Activated CD4-positive, alpha-beta T cell treated with anti-CD3 and anti-CD28 coated beads, Interleukin-2, amount 50 U/mL, for 16 hours (primary cell): ENCODE data around the gene TCF7.

ENCODE experiments used
- DNase-seq: peaks from one replicate; pipeline ENCODE4 v3.0.0-alpha.2; 2020

Gene TCF7

GRCh38 chr5:134114886-134115805, 665 bp downstream of the TCF7 start:
- no peak for DNase-seq

GRCh38 chr5:134115806-134116175, 1.3 kb downstream of the TCF7 start:
- DNase-seq: no peak

- no peak for DNase-seq
Observed at GRCh38 chr5:134116286-134116685, 1.8 kb downstream of the TCF7 start.

GRCh38 chr5:134116789-134117761, 2.6 kb downstream of the TCF7 start:
- no peak for DNase-seq

- no peak for DNase-seq
Observed at GRCh38 chr5:134118212-134118835, 3.8 kb downstream of the TCF7 start.

- DNase-seq: no peak
Observed at GRCh38 chr5:134119720-134120119, 5.2 kb downstream of the TCF7 start.

- no peak for DNase-seq
Observed at GRCh38 chr5:134120386-134121138, 6.1 kb downstream of the TCF7 start.

GRCh38 chr5:134122530-134122929, 8.0 kb downstream of the TCF7 start:
- DNase-seq: no peak

- DNase-seq: no peak
Observed at GRCh38 chr5:134123360-134123759, 8.9 kb downstream of the TCF7 start.

- no peak for DNase-seq
Observed at GRCh38 chr5:134124289-134125038, 10.0 kb downstream of the TCF7 start.

GRCh38 chr5:134125039-134126015, 10.8 kb downstream of the TCF7 start:
- DNase-seq: no peak

GRCh38 chr5:134127376-134127861, 12.9 kb downstream of the TCF7 start:
- no peak for DNase-seq

GRCh38 chr5:134127988-134128647, 13.6 kb downstream of the TCF7 start:
- no peak for DNase-seq

GRCh38 chr5:134128648-134128995, 14.1 kb downstream of the TCF7 start:
- DNase-seq: no peak

GRCh38 chr5:134129411-134130238, 15.1 kb downstream of the TCF7 start:
- DNase-seq: no peak

- DNase-seq: no peak
Observed at GRCh38 chr5:134130239-134130945, 15.9 kb downstream of the TCF7 start.

GRCh38 chr5:134131165-134131564, 16.7 kb downstream of the TCF7 start:
- DNase-seq: no peak
